ENCODE data around the gene AP1S1.

- TF ChIP-seq EZH2 (IDR thresholded peaks at IDR 0.05; ENCODE audit: borderline replicate concordance, low read length) (no peak), CTCF (IDR thresholded peaks at IDR 0.05; ENCODE audit: low read length) (no peak)
These were observed 20.1 kb downstream of the AP1S1 start for GRCh38 chr7:101174322-101174854.

Measured in OCI-LY1 (cell line).